ENCODE measurements around the gene MLX. TPM values are rescaled to one million over a fixed set of nuclear protein-coding genes. Genes with fewer than 3 reads are reported as not detected.
A peak's percentile ranks its signal among the peaks of the same experiment; 100 is the strongest.

MLX gene
- total and polyA plus RNA-seq, 3 donors from 2014 or later = 26.7 to 38.6 (median 27.6) TPM

GRCh38 chr17:42522263-42522790 lies 44.6 kb upstream of the MLX start:
- peak overlapping the region; percentile 93 for H3K27ac ChIP-seq
- DNase-seq = no peak
- TF ChIP-seq POLR2A (IDR thresholded peaks at IDR 0.05) (no peak), CTCF (IDR thresholded peaks at IDR 0.05) (no peak)
- H3K9me3 ChIP-seq = no peaks in the 10 kb centered on the region
- H3K27me3 ChIP-seq = no peaks in the 10 kb centered on the region
- intact Hi-C loops (cut with DNase I; ENCODE audit: low total_unique reads) = loop anchor here (10.0 kb wide), 1 partner anchor 98 kb away; the partner anchor contains the start of gene CAVIN1
- 55 to 60% methylated on average over 7 to 9 of the region's 9 CpGs for WGBS, 2 donors
- H3K4me1 ChIP-seq = peaks cover 83% of the 10 kb centered on the region
- no peak overlapping the region for H3K4me3 ChIP-seq
- H3K36me3 ChIP-seq (ENCODE audit: low read depth, missing control alignments) = no peaks in the 10 kb centered on the region

GRCh38 chr17:42522798-42523278 lies 44.1 kb upstream of the MLX start:
- H3K27ac ChIP-seq = peak overlapping the region; percentile 93
- 78 to 84% methylated on average over 8 of the region's 8 CpGs for WGBS, 2 donors
- no peaks in the 10 kb centered on the region for H3K27me3 ChIP-seq
- H3K36me3 ChIP-seq (ENCODE audit: low read depth, missing control alignments) = no peaks in the 10 kb centered on the region
- intact Hi-C loops (cut with DNase I; ENCODE audit: low total_unique reads) = loop anchor here (10.0 kb wide), 1 partner anchor 98 kb away; the partner anchor contains the start of gene CAVIN1
- no peak for DNase-seq
- TF ChIP-seq POLR2A (IDR thresholded peaks at IDR 0.05) = no peak
- TF ChIP-seq CTCF (IDR thresholded peaks at IDR 0.05) = no peak
- H3K4me3 ChIP-seq = no peak overlapping the region
- H3K9me3 ChIP-seq = no peaks in the 10 kb centered on the region
- peaks cover 78% of the 10 kb centered on the region for H3K4me1 ChIP-seq

DNA sequence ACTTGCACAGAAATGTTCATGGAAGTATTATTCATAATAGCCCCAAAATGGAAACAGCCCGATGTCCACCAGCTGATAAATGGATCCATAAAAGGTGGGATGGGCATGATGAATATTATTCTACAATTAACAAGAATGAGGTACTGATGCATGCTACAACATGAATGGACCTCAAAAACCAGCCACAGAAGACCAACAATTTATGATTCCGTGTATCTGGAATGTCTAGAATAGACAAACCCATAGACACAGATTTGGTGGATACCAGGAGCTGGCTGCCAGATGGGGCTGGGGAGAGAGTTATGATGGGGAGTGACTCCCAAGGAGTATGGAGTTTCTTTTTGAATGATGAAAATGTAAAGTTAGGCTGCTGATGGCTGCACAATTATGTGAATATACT lies 41.7 kb upstream of the MLX start:
- TF ChIP-seq POLR2A (IDR thresholded peaks at IDR 0.05) (no peak), CTCF (IDR thresholded peaks at IDR 0.05) (no peak)
- WGBS, 2 donors = 70 to 81% methylated on average over 2 of the region's 2 CpGs
- DNase-seq = no peak
- Histone ChIP-seq H3K36me3 (ENCODE audit: low read depth, missing control alignments) (no peaks in the 10 kb centered on the region), H3K4me3 (no peak overlapping the region), H3K27me3 (no peaks in the 10 kb centered on the region), H3K27ac (peak overlapping the region in 1 of 2 donors; percentile 93), H3K9me3 (no peaks in the 10 kb centered on the region), H3K4me1 (peaks cover 55% of the 10 kb centered on the region)
- intact Hi-C loops (cut with DNase I; ENCODE audit: low total_unique reads) = loop anchor here (10.0 kb wide), 1 partner anchor 100 kb away; the partner anchor contains the start of gene CAVIN1

DNA sequence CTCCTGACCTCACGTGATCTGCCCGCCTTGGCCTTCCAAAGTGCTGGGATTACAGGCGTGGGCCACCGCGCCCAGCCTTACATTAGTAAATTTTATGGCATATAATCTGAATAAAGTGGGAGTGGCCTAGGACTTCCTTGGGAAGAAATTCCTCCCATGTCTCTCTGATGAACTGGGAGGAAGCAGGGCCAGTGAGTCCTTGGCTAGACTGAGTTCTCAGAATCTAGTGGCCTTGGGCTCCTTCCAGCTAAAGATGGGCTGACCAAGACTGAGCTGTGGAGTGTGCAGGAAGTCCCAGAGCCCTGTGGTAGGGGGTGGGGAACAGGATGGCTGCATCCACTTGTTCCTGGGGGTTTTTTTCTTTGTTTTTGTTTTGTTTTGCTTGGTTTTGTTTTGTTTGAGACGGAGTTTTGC lies 40.9 kb upstream of the MLX start:
- intact Hi-C loops (cut with DNase I; ENCODE audit: low total_unique reads) = loop anchor here (10.0 kb wide), 1 partner anchor 101 kb away; the partner anchor contains the start of gene CAVIN1
- no peaks in the 10 kb centered on the region for H3K27me3 ChIP-seq
- no peaks in the 10 kb centered on the region for H3K36me3 ChIP-seq (ENCODE audit: low read depth, missing control alignments)
- peaks cover 46% of the 10 kb centered on the region for H3K4me1 ChIP-seq
- DNase-seq = peak; percentile 88
- H3K9me3 ChIP-seq = no peaks in the 10 kb centered on the region
- 47 to 53% methylated on average over 6 of the region's 6 CpGs for WGBS, 2 donors
- TF ChIP-seq CTCF (IDR thresholded peaks at IDR 0.05) (no peak), POLR2A (IDR thresholded peaks at IDR 0.05) (no peak)
- no peak overlapping the region for H3K4me3 ChIP-seq
- peak overlapping the region; percentile 9 to 93 for H3K27ac ChIP-seq

GRCh38 chr17:42527932-42528331 lies 39.0 kb upstream of the MLX start:
- no peak for TF ChIP-seq CTCF (IDR thresholded peaks at IDR 0.05)
- TF ChIP-seq POLR2A (IDR thresholded peaks at IDR 0.05) = no peak
- H3K9me3 ChIP-seq = no peaks in the 10 kb centered on the region
- H3K27ac ChIP-seq = no peak overlapping the region
- 91 to 92% methylated on average over 6 of the region's 6 CpGs for WGBS, 2 donors
- no peak for DNase-seq
- H3K27me3 ChIP-seq = no peaks in the 10 kb centered on the region
- no peak overlapping the region for H3K4me3 ChIP-seq
- intact Hi-C loops (cut with DNase I; ENCODE audit: low total_unique reads) = loop anchor here (10.0 kb wide), 1 partner anchor 103 kb away; the partner anchor contains the start of gene CAVIN1
- H3K4me1 ChIP-seq = peaks cover 30% of the 10 kb centered on the region
- no peaks in the 10 kb centered on the region for H3K36me3 ChIP-seq (ENCODE audit: low read depth, missing control alignments)
